K562 (cell line): ENCODE results near the gene RPS6KL1. TPM values are rescaled to one million over a fixed set of nuclear protein-coding genes. Genes with fewer than 3 reads are reported as not detected.

ENCODE experiments used
- ATAC-seq: fragments of 200-7000 bp; cut with Tn5 transposase; 3 replicates; pipeline ENCODE4 v1.9.1; 2020; ENCODE audit warnings: moderate library complexity
- BruUV-seq: library from RNA; stranded (reverse); fragments of 400-500 nt; replicated peaks from 2 replicates; lab custom pipeline; 2021; lab: Mats Ljungman, UMichigan
- CTCF ChIA-PET: fragments of 300-600 bp; formaldehyde crosslinking; extraction: SDS; loops from one replicate; lab custom pipeline; 2021; ENCODE audit warnings: low intra/inter-chr PET ratio; lab: Yijun Ruan, JAX
- POLR2A ChIA-PET: fragments of 300-600, 350-650 bp; sonication (Branson Sonifier 250); formaldehyde crosslinking; extraction: SDS; loops from one replicate; lab custom pipeline; 2021; ENCODE audit warnings: antibody characterized with exemption, inconsistent platforms; lab: Yijun Ruan, JAX
- DNase-seq, 4 experiments: peaks; one replicate each; pipeline versions ENCODE4 v3.0.0 to v3.0.0-alpha.2; 2011 to 2018; ENCODE audit warnings: low spot score in 3 of 4, mixed read lengths in 3 of 4; ENCODE audit errors: extremely low read depth in 1 of 4
- FAIRE-seq: peaks from 2 replicates; lab custom pipeline; 2011; peaks lifted over from hg19 to GRCh38; lab: Jason Lieb, UNC
- H2AFZ ChIP-seq: 2 replicates; pipeline ENCODE4 v1.6.0; 2011; ENCODE audit warnings: low read depth, low read length, control low read depth, inconsistent platforms
- H3K27ac ChIP-seq: fragments of 200-600 bp; 3 replicates; pipeline ENCODE4 v1.8.0; 2011; ENCODE audit warnings: low read depth, mild to moderate bottlenecking, control low read depth, inconsistent platforms, low read length, moderate library complexity, mixed read lengths; ENCODE audit errors: extremely low read depth
- H3K27me3 ChIP-seq, 2 experiments: fragments of 300-600 bp in 1 of 2; 2 replicates in 1 of 2; 3 replicates in 1 of 2; pipeline versions ENCODE4 v1.6.0 to v1.8.0; 2011; ENCODE audit warnings: inconsistent platforms in 2 of 2, low read length in 2 of 2, mild to moderate bottlenecking in 1 of 2, mixed read lengths in 1 of 2, moderate library complexity in 1 of 2; ENCODE audit not compliant: control insufficient read depth in 2 of 2, insufficient read depth in 2 of 2
- H3K36me3 ChIP-seq: fragments of 300-600 bp; 3 replicates; pipeline ENCODE4 v1.8.0; 2011; ENCODE audit warnings: mild to moderate bottlenecking, low read length, inconsistent platforms; ENCODE audit not compliant: control insufficient read depth, insufficient read depth
- H3K4me1 ChIP-seq, 2 experiments: fragments of 200-600 bp in 1 of 2; replicated peaks in 1 of 2; 2 replicates in 1 of 2; 3 replicates in 1 of 2; pipeline versions ENCODE4 v1.5.1 to v1.8.0; 2011; ENCODE audit warnings: inconsistent platforms in 2 of 2, low read length in 2 of 2, mild to moderate bottlenecking in 1 of 2, mixed read lengths in 1 of 2, moderate library complexity in 1 of 2; ENCODE audit not compliant: control insufficient read depth in 2 of 2, insufficient read depth in 2 of 2
- H3K4me2 ChIP-seq: 2 replicates; pipeline ENCODE4 v1.6.1; 2011; ENCODE audit warnings: low read length, control low read depth, inconsistent platforms, mixed read lengths; ENCODE audit not compliant: insufficient read depth
- H3K4me3 ChIP-seq: fragments of 200-600 bp; sonication (generic), shearing (Covaris generic); 2 replicates; pipeline ENCODE4 v1.5.1; 2016; ENCODE audit warnings: control low read depth, inconsistent platforms
- H3K79me2 ChIP-seq: fragments of 200-600 bp; 3 replicates; pipeline ENCODE4 v1.8.0; 2011; ENCODE audit warnings: low read length, inconsistent platforms; ENCODE audit not compliant: control insufficient read depth, insufficient read depth
- H3K9ac ChIP-seq, 2 experiments: 2 replicates each; pipeline versions ENCODE4 v1.6.0 to v1.6.1; 2011; ENCODE audit warnings: low read depth in 2 of 2, low read length in 2 of 2, control low read depth in 1 of 2, inconsistent platforms in 1 of 2, mild to moderate bottlenecking in 1 of 2, mixed read lengths in 1 of 2; ENCODE audit not compliant: insufficient read depth in 1 of 2
- H3K9me1 ChIP-seq: one replicate; pipeline ENCODE4 v1.6.0; 2011; ENCODE audit warnings: inconsistent platforms, mild to moderate bottlenecking, low read length, moderate library complexity; ENCODE audit not compliant: control insufficient read depth, insufficient read depth
- H3K9me3 ChIP-seq: replicated peaks from 2 replicates; pipeline ENCODE4 v1.5.1; 2011; ENCODE audit warnings: low read depth, low read length, inconsistent platforms; ENCODE audit not compliant: control insufficient read depth, insufficient read depth
- H4K20me1 ChIP-seq: replicated peaks from 2 replicates; pipeline ENCODE4 v1.6.1; 2011; ENCODE audit warnings: low read length, inconsistent platforms, mixed read lengths; ENCODE audit not compliant: control insufficient read depth, insufficient read depth
- CBFA2T2 ChIP-seq: fragments of 450-650 bp; conservative IDR thresholded peaks from 2 replicates; pipeline ENCODE4 v1.6.1; 2017; ENCODE audit warnings: mild to moderate bottlenecking
- CTCF ChIP-seq, 3 experiments: IDR thresholded peaks in 2 of 3; conservative IDR thresholded peaks in 1 of 3; 2 replicates each; pipeline ENCODE4 v1.5.1; 2011 to 2012; ENCODE audit warnings: low read length in 3 of 3, mild to moderate bottlenecking in 3 of 3, control low read depth in 2 of 3, improper control_type of control experiment in 1 of 3, inconsistent platforms in 1 of 3, low read depth in 1 of 3, mixed read lengths in 1 of 3, moderate library complexity in 1 of 3; ENCODE audit not compliant: insufficient read depth in 2 of 3
- FUS ChIP-seq: fragments of 200-400 bp; formaldehyde crosslinking; optimal IDR thresholded peaks from 2 replicates; pipeline ENCODE3; 2017; ENCODE audit warnings: low read depth, low read length
- HDAC3 ChIP-seq: fragments of 450-650 bp; IDR thresholded peaks from 2 replicates; pipeline ENCODE4 v1.6.1; 2018; ENCODE audit warnings: borderline replicate concordance, mild to moderate bottlenecking, moderate library complexity; ENCODE audit not compliant: partially characterized antibody
- KDM1A ChIP-seq, 2 experiments: fragments of 450-650 bp; IDR thresholded peaks; 2 replicates each; pipeline ENCODE4 v1.6.1; 2016; ENCODE audit warnings: mild to moderate bottlenecking in 2 of 2
- MYBL2 ChIP-seq, 2 experiments: fragments of 450-650 bp in 1 of 2; sonication (generic) in 1 of 2; formaldehyde crosslinking in 1 of 2; IDR thresholded peaks; 2 replicates each; pipeline versions ENCODE4 v1.6.1 to v1.8.1; 2017 to 2022; ENCODE audit warnings: borderline replicate concordance in 1 of 2, inconsistent platforms in 1 of 2, low read depth in 1 of 2, mild to moderate bottlenecking in 1 of 2, missing genetic modification reagents in 1 of 2, moderate library complexity in 1 of 2
- STAG1 ChIP-seq: sonication (generic); formaldehyde crosslinking; IDR thresholded peaks from 2 replicates; pipeline ENCODE4 v1.5.0; 2020; ENCODE audit warnings: missing genetic modification reagents, borderline replicate concordance
- TARDBP ChIP-seq: fragments of 450-650 bp; IDR thresholded peaks from 2 replicates; pipeline ENCODE4 v1.6.1; 2016
- ZBTB26 ChIP-seq: fragments of 450-650 bp; formaldehyde crosslinking; IDR thresholded peaks from 2 replicates; pipeline ENCODE4 v1.4.0; 2022; ENCODE audit warnings: missing genetic modification characterization
- ZBTB7A ChIP-seq: IDR thresholded peaks from 2 replicates; pipeline ENCODE4 v1.6.1; 2011; ENCODE audit warnings: low read depth, mild to moderate bottlenecking, low read length, moderate library complexity, borderline replicate concordance; ENCODE audit not compliant: control insufficient read depth
- ZNF699 ChIP-seq: fragments of 250-450 bp; sonication (Bioruptor Pico); IDR thresholded peaks from 2 replicates; pipeline ENCODE4 v1.8.0; 2021; ENCODE audit warnings: mild to moderate bottlenecking, moderate library complexity; ENCODE audit not compliant: insufficient replicate concordance
- WGBS: fragments of 100-300 bp; shearing (Covaris generic); methylation state at CpG from one replicate; pipeline ENCODE4 v1.1.6; 2016; ENCODE audit warnings: low coverage, mixed read lengths; ENCODE audit not compliant: insufficient coverage; ENCODE audit errors: missing lambda C conversion rate; 5-methylcytosine and 5-hydroxymethylcytosine counted together
- in situ Hi-C: fragments of 300-500 bp; cut with MboI; formaldehyde crosslinking; loops from 4 replicates; pipeline ENCODE4 v1.15.0; 2018; ENCODE audit warnings: inconsistent platforms, mixed read lengths
- intact Hi-C: fragments of 100-400 bp; cut with micrococcal nuclease; formaldehyde crosslinking; loops from 2 replicates; pipeline ENCODE4 v1.14.2; 2022
- polyA plus RNA-seq, 8 experiments: library from polyadenylated mRNA; depleted of rRNA in 4 of 8; stranded (reverse) in 5 of 8; unstranded in 3 of 8; fragments of >200 nt; fragmentation: Nextera tagmentation in 2 of 8; fragmentation: Illumina TruSeq in 1 of 8; extraction: Ambion mirVana in 2 of 8; extraction: Trizol in 1 of 8; gene quantifications; 2 replicates each; pipeline versions ENCODE4 v1.2.1 to v1.2.3, GENCODE V29; 2011 to 2014; ENCODE audit warnings: inconsistent platforms in 1 of 8, missing spikeins in 1 of 8
- total RNA-seq, 7 experiments: library from RNA; depleted of rRNA in 6 of 7; stranded (reverse); fragments of >200 nt in 6 of 7; fragmentation: Illumina TruSeq in 2 of 7; extraction: Trizol in 2 of 7; gene quantifications; 2 replicates each; pipeline versions ENCODE4 v1.2.1 to v1.2.3, GENCODE V29; 2011 to 2021; ENCODE audit warnings: low replicate concordance in 1 of 7
- TF ChIP-seq, protein P1 (sequence below): sonication (generic); formaldehyde crosslinking; IDR thresholded peaks from 2 replicates; pipeline ENCODE4 v1.8.0; 2023; ENCODE audit warnings: mild to moderate bottlenecking, missing genetic modification reagents

Gene RPS6KL1
- total and polyA plus RNA-seq, 9 of the 15 experiments (the other 6 are each of a cell fraction or from before 2014, with no cell fraction given) = 0.91 to 15.5 (median 8.1) TPM

GRCh38 chr14:74940956-74941565, 18.0 kb upstream of the RPS6KL1 start:
- POLR2A ChIA-PET = interaction anchor here (0.7 to 1.0 kb wide), 3 partner anchors 21 to 154 kb away, joined by 3 to 4 read pairs (median 3); no protein-coding TSS in a partner anchor
- no peaks in the 10 kb centered on the region for H3K36me3 ChIP-seq
- H3K4me2 ChIP-seq = peak overlapping the region; percentile 64
- in situ Hi-C loops (no loop called here), intact Hi-C loops (loop anchor here (10.0 kb wide), 1 partner anchor 364 kb away; no protein-coding TSS in a partner anchor)
- 74% methylated on average over 15 of the region's 18 CpGs for WGBS
- H3K79me2 ChIP-seq = no peaks in the 10 kb centered on the region
- H3K9me3 ChIP-seq = no peaks in the 10 kb centered on the region; the same call in 1 of the 2 replicates
- peak overlapping the region; percentile 93 for H2AFZ ChIP-seq
- CTCF ChIA-PET = no interaction called here
- peaks cover 16 to 35% of the 10 kb centered on the region in 2 experiments; a peak in 4 of 5 replicates for H3K4me1 ChIP-seq
- no peak for DNase-seq
- no TSS peak for BruUV-seq
- H3K27ac ChIP-seq = peak overlapping the region; percentile 28; the same call in 1 of the 3 replicates
- H4K20me1 ChIP-seq = no peaks in the 10 kb centered on the region
- H3K27me3 ChIP-seq = no peaks in the 10 kb centered on the region
- H3K4me3 ChIP-seq = no peak overlapping the region
- peak overlapping the region; percentile 38 to 83; a peak in 1 of 4 replicates for H3K9ac ChIP-seq
- ATAC-seq = no peak
- FAIRE-seq = no peak
- peaks cover 2% of the 10 kb centered on the region for H3K9me1 ChIP-seq
- no peak for TF ChIP-seq STAG1 (CRISPR knock-in tag)
- TF ChIP-seq TARDBP = no peak
- no peak for TF ChIP-seq FUS
- TF ChIP-seq KDM1A (IDR thresholded peaks at IDR 0.05) = no peak
- TF ChIP-seq ZBTB26 (CRISPR knock-in tag) = no peak
- TF ChIP-seq, protein P1, sequence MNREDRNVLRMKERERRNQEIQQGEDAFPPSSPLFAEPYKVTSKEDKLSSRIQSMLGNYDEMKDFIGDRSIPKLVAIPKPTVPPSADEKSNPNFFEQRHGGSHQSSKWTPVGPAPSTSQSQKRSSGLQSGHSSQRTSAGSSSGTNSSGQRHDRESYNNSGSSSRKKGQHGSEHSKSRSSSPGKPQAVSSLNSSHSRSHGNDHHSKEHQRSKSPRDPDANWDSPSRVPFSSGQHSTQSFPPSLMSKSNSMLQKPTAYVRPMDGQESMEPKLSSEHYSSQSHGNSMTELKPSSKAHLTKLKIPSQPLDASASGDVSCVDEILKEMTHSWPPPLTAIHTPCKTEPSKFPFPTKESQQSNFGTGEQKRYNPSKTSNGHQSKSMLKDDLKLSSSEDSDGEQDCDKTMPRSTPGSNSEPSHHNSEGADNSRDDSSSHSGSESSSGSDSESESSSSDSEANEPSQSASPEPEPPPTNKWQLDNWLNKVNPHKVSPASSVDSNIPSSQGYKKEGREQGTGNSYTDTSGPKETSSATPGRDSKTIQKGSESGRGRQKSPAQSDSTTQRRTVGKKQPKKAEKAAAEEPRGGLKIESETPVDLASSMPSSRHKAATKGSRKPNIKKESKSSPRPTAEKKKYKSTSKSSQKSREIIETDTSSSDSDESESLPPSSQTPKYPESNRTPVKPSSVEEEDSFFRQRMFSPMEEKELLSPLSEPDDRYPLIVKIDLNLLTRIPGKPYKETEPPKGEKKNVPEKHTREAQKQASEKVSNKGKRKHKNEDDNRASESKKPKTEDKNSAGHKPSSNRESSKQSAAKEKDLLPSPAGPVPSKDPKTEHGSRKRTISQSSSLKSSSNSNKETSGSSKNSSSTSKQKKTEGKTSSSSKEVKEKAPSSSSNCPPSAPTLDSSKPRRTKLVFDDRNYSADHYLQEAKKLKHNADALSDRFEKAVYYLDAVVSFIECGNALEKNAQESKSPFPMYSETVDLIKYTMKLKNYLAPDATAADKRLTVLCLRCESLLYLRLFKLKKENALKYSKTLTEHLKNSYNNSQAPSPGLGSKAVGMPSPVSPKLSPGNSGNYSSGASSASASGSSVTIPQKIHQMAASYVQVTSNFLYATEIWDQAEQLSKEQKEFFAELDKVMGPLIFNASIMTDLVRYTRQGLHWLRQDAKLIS (CRISPR knock-in tag) = no peak
- no peak for TF ChIP-seq CTCF (IDR thresholded peaks at IDR 0.05 in 2 of 3, conservative IDR thresholded peaks at IDR 0.05 in 1 of 3; ENCODE audit: insufficient read depth in 2 of 3, low read depth in 1 of 3, low read length in 3 of 3)
- TF ChIP-seq ZBTB7A = no peak
- TF ChIP-seq HDAC3 = no peak
- no peak for TF ChIP-seq ZNF699 (CRISPR knock-in tag)
- TF ChIP-seq MYBL2 (IDR thresholded peaks at IDR 0.05; ENCODE audit: low read depth) = no peak
- no peak for TF ChIP-seq MYBL2 (CRISPR knock-in tag; IDR thresholded peaks at IDR 0.05; ENCODE audit: borderline replicate concordance)
- TF ChIP-seq CBFA2T2 = no peak
